Stimulated activated CD4-positive, alpha-beta T cell treated with anti-CD3 and anti-CD28 coated beads, TNF-alpha, amount 100 ng/mL, for 24 hours (primary cell): ENCODE results near the gene STIM2.
"Not testable (repeated sequence)": the region's sequence is repeated elsewhere in the genome, so short reads cannot be mapped to it uniquely, and the experiment has no call there.

Source experiments
- DNase-seq, 3 experiments: peaks; one replicate each; pipeline ENCODE4 v3.0.0-alpha.2; 2020; ENCODE audit warnings: low read depth in 3 of 3

Gene STIM2

GRCh38 chr4:27001398-27002164 is 140.9 kb downstream of the STIM2 start:
- no peak for DNase-seq

GRCh38 chr4:27003642-27004113 is 143.0 kb downstream of the STIM2 start:
- DNase-seq: peak in 2 of 3 experiments; percentile 9 to 19

GRCh38 chr4:27005501-27005900 is 144.9 kb downstream of the STIM2 start:
- no peak for DNase-seq

GRCh38 chr4:27005905-27006590 is 145.4 kb downstream of the STIM2 start:
- DNase-seq: no peak

GRCh38 chr4:27006646-27007045 is 146.0 kb downstream of the STIM2 start:
- no peak for DNase-seq

- no peak for DNase-seq
Measured at GRCh38 chr4:27007507-27007906, 146.9 kb downstream of the STIM2 start.

GRCh38 chr4:27008679-27009078 is 148.0 kb downstream of the STIM2 start:
- DNase-seq: no peak

GRCh38 chr4:27009539-27009938 is 148.9 kb downstream of the STIM2 start:
- DNase-seq: no peak

- DNase-seq: peak in 2 of 3 experiments; percentile 22 to 45
Measured at GRCh38 chr4:27010334-27010940, 149.8 kb downstream of the STIM2 start.

GRCh38 chr4:27011401-27011800 is 150.8 kb downstream of the STIM2 start:
- no peak for DNase-seq

GRCh38 chr4:27013012-27013411 is 152.4 kb downstream of the STIM2 start:
- no peak for DNase-seq

- no peak for DNase-seq
Measured at GRCh38 chr4:27016551-27016950, 155.9 kb downstream of the STIM2 start.

GRCh38 chr4:27017623-27018022 is 157.0 kb downstream of the STIM2 start:
- DNase-seq: no peak

- DNase-seq: no peak
Measured at GRCh38 chr4:27018076-27018475, 157.4 kb downstream of the STIM2 start.

- DNase-seq: no peak
Measured at GRCh38 chr4:27018910-27019309, 158.3 kb downstream of the STIM2 start.

GRCh38 chr4:27019766-27020165 is 159.1 kb downstream of the STIM2 start:
- no peak for DNase-seq

- no peak for DNase-seq
Measured at GRCh38 chr4:27020203-27020602, 159.6 kb downstream of the STIM2 start.

- DNase-seq: no peak
Measured at GRCh38 chr4:27020603-27021002, 160.0 kb downstream of the STIM2 start.

- no peak for DNase-seq
Measured at GRCh38 chr4:27022963-27023362, 162.3 kb downstream of the STIM2 start.

GRCh38 chr4:27023366-27023765 is 162.7 kb downstream of the STIM2 start:
- DNase-seq: no peak

- no peak for DNase-seq
Measured at GRCh38 chr4:27024805-27025204, 164.2 kb downstream of the STIM2 start.

GRCh38 chr4:27027428-27027827 is 166.8 kb downstream of the STIM2 start:
- no peak for DNase-seq

- not testable (repeated sequence) for DNase-seq
Measured at GRCh38 chr4:27035127-27035526, 174.5 kb downstream of the STIM2 start.
